Measurements from ENCODE around the gene RAPGEF4.

RAPGEF4 gene

GRCh38 chr2:172976116-172976515 is 240.5 kb downstream of the RAPGEF4 start:
- no peak for DNase-seq

GRCh38 chr2:172976816-172977215 is 241.2 kb downstream of the RAPGEF4 start:
- no peak for DNase-seq

GRCh38 chr2:172977270-172978062 is 241.8 kb downstream of the RAPGEF4 start:
- DNase-seq = no peak

- no peak for DNase-seq
Observed at GRCh38 chr2:172978063-172978383, 242.4 kb downstream of the RAPGEF4 start.

- no peak for DNase-seq
Observed at GRCh38 chr2:172985139-172985892, 249.7 kb downstream of the RAPGEF4 start.

- DNase-seq = no peak
Observed at GRCh38 chr2:172986040-172986439, 250.4 kb downstream of the RAPGEF4 start.

GRCh38 chr2:172988728-172989127 is 253.1 kb downstream of the RAPGEF4 start:
- no peak for DNase-seq

GRCh38 chr2:172991031-172991430 is 255.4 kb downstream of the RAPGEF4 start:
- DNase-seq = no peak

- no peak for DNase-seq
Observed at GRCh38 chr2:172993139-172993538, 257.5 kb downstream of the RAPGEF4 start.

- no peak for DNase-seq
Observed at GRCh38 chr2:172993931-172994717, 258.5 kb downstream of the RAPGEF4 start.

- no peak for DNase-seq
Observed at GRCh38 chr2:172994864-172995263, 259.2 kb downstream of the RAPGEF4 start.

- DNase-seq = no peak
Observed at GRCh38 chr2:172995323-172996244, 259.9 kb downstream of the RAPGEF4 start.

- no peak for DNase-seq
Observed at GRCh38 chr2:172996387-172996961, 260.8 kb downstream of the RAPGEF4 start.

- no peak for DNase-seq
Observed at GRCh38 chr2:172997031-172997430, 261.4 kb downstream of the RAPGEF4 start.

GRCh38 chr2:172998547-172999272 is 263.1 kb downstream of the RAPGEF4 start:
- no peak for DNase-seq

GRCh38 chr2:172999641-173000386 is 264.2 kb downstream of the RAPGEF4 start:
- no peak for DNase-seq

GRCh38 chr2:173001664-173002604 is 266.3 kb downstream of the RAPGEF4 start:
- no peak for DNase-seq

- DNase-seq = no peak
Observed at GRCh38 chr2:173002751-173003541, 267.3 kb downstream of the RAPGEF4 start.

GRCh38 chr2:173008786-173009185 is 273.1 kb downstream of the RAPGEF4 start:
- no peak for DNase-seq
